ENCODE data around the gene RESP18. TPM values are rescaled to one million over a fixed set of nuclear protein-coding genes. Genes with fewer than 3 reads are reported as not detected.

The RESP18 gene
- total and polyA plus RNA-seq, 2 of the 4 experiments (the other 2 are of a cell fraction), result not detected

GRCh38 chr2:219285894-219286425 is 46.6 kb downstream of the RESP18 start:
- H3K27ac ChIP-seq (ENCODE audit: insufficient read depth, low read length), result no peak overlapping the region

More at GRCh38 chr2:219285894-219286425, 46.6 kb downstream of the RESP18 start:
- no peak overlapping the region for H4K91ac ChIP-seq (ENCODE audit: insufficient read depth, low read depth, low read length)
- dilution Hi-C loops (cut with HindIII; ENCODE audit: low sequenced_read_pairs, unreplicated experiment), result no loop called here
- no peak overlapping the region for H2BK15ac ChIP-seq (ENCODE audit: low read depth, low read length)
- H3K36me3 ChIP-seq (ENCODE audit: control insufficient read depth, insufficient read depth, low read length), result peaks cover 53% of the 10 kb centered on the region
- no peak overlapping the region for H3K4me2 ChIP-seq (ENCODE audit: low read depth, low read length)
- 49% methylated on average over 3 of the region's 17 CpGs; no CpG with 5 or more reads in 1 of the 2 experiments for WGBS, 2 experiments (ENCODE audit: extremely low coverage in 2 of 2, insufficient read length in 1 of 2)
- no peak overlapping the region for H4K5ac ChIP-seq (ENCODE audit: low read depth, low read length)
- no peak overlapping the region for H3K4me3 ChIP-seq (ENCODE audit: insufficient read depth, low read depth, low read length)
- no peak overlapping the region for H3K18ac ChIP-seq (ENCODE audit: low read depth, low read length)
- H3K79me1 ChIP-seq (ENCODE audit: low read depth in 1 of 2, low read length in 2 of 2), result peaks cover 4 to 16% of the 10 kb centered on the region in 2 experiments
- H2AK5ac ChIP-seq (ENCODE audit: low read depth, low read length), result no peak overlapping the region; the same call in 1 of the 2 replicates
- intact Hi-C loops (cut with micrococcal nuclease), result no loop called here
- peaks cover 10% of the 10 kb centered on the region; the same call in 1 of the 2 replicates for H4K20me1 ChIP-seq (ENCODE audit: insufficient read depth, low read length)
- no TSS peak for BruUV-seq (replicated peaks)
- H3K14ac ChIP-seq (replicated peaks; ENCODE audit: low read depth, low read length), result no peak overlapping the region
- no peak overlapping the region for H3K56ac ChIP-seq (ENCODE audit: extremely low read depth, insufficient read depth, low read length)
- peak overlapping the region; percentile 53 for H2AFZ ChIP-seq (replicated peaks; ENCODE audit: low read length, poor library complexity)
- 0 out of 2 replicates have a peak overlapping the region, but pooled peaks have one; percentile 13 for H3K4ac ChIP-seq (ENCODE audit: low read depth, low read length)
- H2BK120ac ChIP-seq (ENCODE audit: low read depth, low read length), result peak overlapping the region; percentile 54; the same call in 1 of the 2 replicates
- TF ChIP-seq POLR2A (IDR thresholded peaks at IDR 0.05; ENCODE audit: low read depth, low read length), result no peak
- no peak for TF ChIP-seq SMC3 (IDR thresholded peaks at IDR 0.05; ENCODE audit: low read depth, low read length)
- no peak for TF ChIP-seq CTCF (conservative IDR thresholded peaks at IDR 0.05; ENCODE audit: low read depth, low read length)
- no peak for TF ChIP-seq MAZ (IDR thresholded peaks at IDR 0.05; ENCODE audit: borderline replicate concordance, low read depth, low read length)
- no peak for TF ChIP-seq BHLHE40 (IDR thresholded peaks at IDR 0.05; ENCODE audit: low read depth, low read length)
- no peak for TF ChIP-seq RCOR1 (IDR thresholded peaks at IDR 0.05; ENCODE audit: insufficient replicate concordance, low read length)
- TF ChIP-seq RFX5 (IDR thresholded peaks at IDR 0.05; ENCODE audit: low read depth, low read length), result no peak
- TF ChIP-seq, protein P1, sequence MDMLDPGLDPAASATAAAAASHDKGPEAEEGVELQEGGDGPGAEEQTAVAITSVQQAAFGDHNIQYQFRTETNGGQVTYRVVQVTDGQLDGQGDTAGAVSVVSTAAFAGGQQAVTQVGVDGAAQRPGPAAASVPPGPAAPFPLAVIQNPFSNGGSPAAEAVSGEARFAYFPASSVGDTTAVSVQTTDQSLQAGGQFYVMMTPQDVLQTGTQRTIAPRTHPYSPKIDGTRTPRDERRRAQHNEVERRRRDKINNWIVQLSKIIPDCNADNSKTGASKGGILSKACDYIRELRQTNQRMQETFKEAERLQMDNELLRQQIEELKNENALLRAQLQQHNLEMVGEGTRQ (IDR thresholded peaks at IDR 0.05; ENCODE audit: low read depth, low read length), result no peak
- no peak for TF ChIP-seq MXI1 (IDR thresholded peaks at IDR 0.05; ENCODE audit: borderline replicate concordance, low read depth, low read length)
- H3K9ac ChIP-seq (ENCODE audit: low read depth, low read length), result no peak overlapping the region
- H3K23ac ChIP-seq (ENCODE audit: low read depth, low read length), result no peak overlapping the region
- H3K4me1 ChIP-seq (ENCODE audit: control insufficient read depth, insufficient read depth, low read length), result peaks cover 14% of the 10 kb centered on the region
- no peaks in the 10 kb centered on the region for H3K9me3 ChIP-seq (ENCODE audit: control insufficient read depth, insufficient read depth, low read length)
- H4K8ac ChIP-seq (ENCODE audit: low read depth in 2 of 2, low read length in 2 of 2), result peak overlapping the region in 1 of 2 experiments; percentile 71; a peak in 2 of 4 replicates
- DNase-seq (peak; percentile 57), ATAC-seq (ENCODE audit: low read depth) (peak; percentile 48)
- POLR2A ChIA-PET (ENCODE audit: unreplicated experiment), result no interaction called here
- H2BK5ac ChIP-seq (ENCODE audit: low read depth, low read length, poor library complexity, severe bottlenecking), result no peak overlapping the region
- in situ Hi-C loops (cut with MboI; ENCODE audit: low sequenced_read_pairs), result no loop called here
- CTCF ChIA-PET, result interaction anchor here (1.0 kb wide), 1 partner anchor 9 kb away, joined by 7 read pairs; no protein-coding TSS in a partner anchor
- H3K9me1 ChIP-seq (ENCODE audit: insufficient read depth, low read length), result peaks cover 11% of the 10 kb centered on the region; the same call in 1 of the 2 replicates
- no peak overlapping the region for H2BK20ac ChIP-seq (ENCODE audit: low read depth, low read length)
- no peaks in the 10 kb centered on the region for H3K27me3 ChIP-seq (ENCODE audit: control insufficient read depth, insufficient read depth, low read length)
- peak overlapping the region; percentile 67 for H2AK9ac ChIP-seq (replicated peaks; ENCODE audit: low read depth, low read length, poor library complexity)

Measured in IMR-90 (cell line).